ENCODE results near the gene MMP26. TPM values are rescaled to one million over a fixed set of nuclear protein-coding genes. Genes with fewer than 3 reads are reported as not detected.

Gene MMP26
- total RNA-seq (2022; extraction: Qiagen RNA extraction; ENCODE audit: low read depth), result not detected in 5 replicates

GRCh38 chr11:4704054-4704789, at the start of gene MMP26:
TSS of gene MMP26 (plus strand) at chr11:4704784.

DNA sequence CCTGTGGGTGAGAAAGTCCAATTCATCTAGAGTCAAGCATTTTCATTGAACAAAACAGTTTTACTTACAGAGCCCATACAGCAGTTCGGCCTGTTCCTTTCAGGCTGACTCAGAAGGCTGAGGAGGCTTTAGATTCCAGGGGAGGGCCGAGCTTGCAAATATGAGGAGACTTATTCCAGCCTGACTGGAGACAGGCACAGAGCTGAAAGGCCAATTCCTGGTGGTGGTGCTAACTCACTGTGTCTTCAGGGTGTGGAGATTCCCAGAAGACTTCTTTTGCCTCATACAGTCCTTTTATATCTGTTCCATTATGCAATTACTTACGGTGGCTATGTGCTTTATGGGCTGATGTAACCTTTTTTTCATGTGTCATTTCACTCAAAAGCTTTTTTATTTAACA, 7.0 kb upstream of the MMP26 start, which contains the start of gene OR51E2:
Gene OR51E2 (minus strand): TSS at position 269 of the 400 bp plus-strand sequence. CDS start 15,142 bp downstream, outside the sequence.

Other genes starting within 250 kb of the MMP26 start
- not detected in 5 replicates for gene OR52K1, start 222.1 kb upstream of the MMP26 start, total RNA-seq (2022; extraction: Qiagen RNA extraction; ENCODE audit: low read depth)
- gene OR52M1, start 159.6 kb upstream of the MMP26 start, total RNA-seq (2022; extraction: Qiagen RNA extraction; ENCODE audit: low read depth), result not detected in 5 replicates
- gene OR52I2, start 123.0 kb upstream of the MMP26 start, total RNA-seq (2022; extraction: Qiagen RNA extraction; ENCODE audit: low read depth), result not detected in 5 replicates
- not detected in 5 replicates for gene OR52I1, start 110.7 kb upstream of the MMP26 start, total RNA-seq (2022; extraction: Qiagen RNA extraction; ENCODE audit: low read depth)
- gene TRIM68, start 96.6 kb upstream of the MMP26 start, total RNA-seq (2022; extraction: Qiagen RNA extraction; ENCODE audit: low read depth), result 8.2 to 10.8 TPM (median 9.7 TPM) in 5 replicates
- not detected in 5 replicates for gene OR51D1, start 67.3 kb upstream of the MMP26 start, total RNA-seq (2022; extraction: Qiagen RNA extraction; ENCODE audit: low read depth)
- not detected in 5 replicates for gene OR51E1, start 60.8 kb upstream of the MMP26 start, total RNA-seq (2022; extraction: Qiagen RNA extraction; ENCODE audit: low read depth)
- gene OR51E2, start 6.9 kb upstream of the MMP26 start, total RNA-seq (2022; extraction: Qiagen RNA extraction; ENCODE audit: low read depth), result not detected in 5 replicates
- gene OR51F1, start 65.2 kb downstream of the MMP26 start, total RNA-seq (2022; extraction: Qiagen RNA extraction; ENCODE audit: low read depth), result not detected in 5 replicates
- not detected in 5 replicates for gene OR52R1, start 99.6 kb downstream of the MMP26 start, total RNA-seq (2022; extraction: Qiagen RNA extraction; ENCODE audit: low read depth)
- gene OR51F2, start 116.5 kb downstream of the MMP26 start, total RNA-seq (2022; extraction: Qiagen RNA extraction; ENCODE audit: low read depth), result not detected in 5 replicates
- not detected in 5 replicates for gene OR51S1, start 144.4 kb downstream of the MMP26 start, total RNA-seq (2022; extraction: Qiagen RNA extraction; ENCODE audit: low read depth)
- gene OR51T1, start 177.1 kb downstream of the MMP26 start, total RNA-seq (2022; extraction: Qiagen RNA extraction; ENCODE audit: low read depth), result not detected in 5 replicates
- gene OR51A7, start 199.0 kb downstream of the MMP26 start, total RNA-seq (2022; extraction: Qiagen RNA extraction; ENCODE audit: low read depth), result not detected in 5 replicates
- gene OR51G2, start 214.6 kb downstream of the MMP26 start, total RNA-seq (2022; extraction: Qiagen RNA extraction; ENCODE audit: low read depth), result not detected in 5 replicates
- not detected in 5 replicates for gene OR51G1, start 219.6 kb downstream of the MMP26 start, total RNA-seq (2022; extraction: Qiagen RNA extraction; ENCODE audit: low read depth)
- gene OR51A4, start 242.8 kb downstream of the MMP26 start, total RNA-seq (2022; extraction: Qiagen RNA extraction; ENCODE audit: low read depth), result not detected in 5 replicates

All from A549 treated with ZK216348 at 1 μM for 4 hours (cell line).